ENCODE results near the gene LAMTOR4. TPM values are rescaled to one million over a fixed set of nuclear protein-coding genes. Genes with fewer than 3 reads are reported as not detected.
"Not testable (repeated sequence)": the region's sequence is repeated elsewhere in the genome, so short reads cannot be mapped to it uniquely, and the experiment has no call there.

LAMTOR4 gene
- total and polyA plus RNA-seq, 11 donors, result 64.6 to 160 (median 96.5) TPM

DNA sequence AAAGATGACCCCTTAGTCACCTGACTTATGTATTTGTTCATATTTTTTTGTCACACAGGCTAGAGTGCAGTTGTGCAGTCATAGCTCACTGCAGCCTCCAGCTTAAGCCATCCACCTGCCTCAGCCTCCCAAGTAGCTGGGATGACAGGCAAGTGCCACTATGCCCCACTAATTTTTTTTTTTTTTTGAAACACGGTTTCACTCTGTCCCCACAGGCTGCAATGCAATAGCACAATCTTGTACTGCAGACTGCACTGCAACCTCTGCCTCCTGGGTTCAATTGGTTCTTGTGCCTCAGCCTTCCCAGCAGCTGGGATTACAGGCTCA lies 20.1 kb upstream of the LAMTOR4 start:
- WGBS, 4 donors, result 70 to 93% (median 82%) methylated on average over 1 of the region's 1 CpG
- intact Hi-C loops (cut with DNase I), result loop anchor here in 8 of 10 donors (5.0 kb wide), 5 partner anchors 36 to 216 kb away; partner anchors contain the start of genes AZGP1 (in 1 of the 8) and COPS6 (in 1 of the 8)
- Histone ChIP-seq H3K36me3 (no peaks in the 10 kb centered on the region), H3K27ac (peak overlapping the region in 1 of 12 donors; percentile 98), H3K4me3 (peak overlapping the region in 1 of 12 donors; percentile 99), H3K27me3 (no peaks in the 10 kb centered on the region), H3K9me3 (no peaks in the 10 kb centered on the region), H3K4me1 (peaks cover 0 to 41% (median 18%) of the 10 kb centered on the region in 12 donors)
- ATAC-seq (no peak), DNase-seq (peak in 1 of 5 donors; percentile 6)
- TF ChIP-seq POLR2A (IDR thresholded peaks at IDR 0.05) (no peak), CTCF (IDR thresholded peaks at IDR 0.05) (no peak)

DNA sequence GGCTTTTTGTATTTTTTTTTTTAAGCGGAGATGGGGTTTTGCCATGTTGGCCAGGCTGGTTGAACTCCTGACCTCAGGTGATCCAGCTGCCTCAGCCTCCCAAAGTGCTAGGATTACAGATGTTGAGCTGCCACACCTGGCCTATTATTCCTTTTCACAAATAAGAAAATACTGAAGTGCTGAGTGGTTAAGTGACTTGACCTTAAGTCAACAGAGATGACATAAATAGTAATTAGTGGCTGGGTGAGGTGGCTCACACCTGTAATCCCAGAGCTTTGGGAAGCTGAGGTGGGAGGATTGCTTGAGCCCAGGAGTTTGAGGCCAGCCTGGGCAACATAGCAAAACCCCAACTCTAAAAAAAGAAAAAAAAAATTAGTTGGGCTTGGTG lies 18.5 kb upstream of the LAMTOR4 start:
- peaks cover 0 to 30% (median 18%) of the 10 kb centered on the region in 12 donors for H3K4me1 ChIP-seq
- WGBS, 4 donors, result 89 to 100% (median 95%) methylated on average over 1 of the region's 1 CpG
- not testable (repeated sequence) for DNase-seq, H3K4me3 ChIP-seq, ATAC-seq, H3K27me3 ChIP-seq, H3K36me3 ChIP-seq, H3K27ac ChIP-seq, H3K9me3 ChIP-seq
- intact Hi-C loops (cut with DNase I), result loop anchor here in 6 of 10 donors (5.0 to 10.0 kb wide), 6 partner anchors 82 to 225 kb away; partner anchors contain the start of genes PVRIG (in 5 of the 6) and PILRB (in 1 of the 6)

- TF ChIP-seq POLR2A (IDR thresholded peaks at IDR 0.05) (no peak), CTCF (IDR thresholded peaks at IDR 0.05) (peak; percentile 75 to 96 (median 86))
- Histone ChIP-seq H3K36me3 (no peaks in the 10 kb centered on the region), H3K4me3 (peak overlapping the region in 3 of 12 donors; percentile 12 to 30 (median 18)), H3K4me1 (peaks cover 0 to 25% (median 15%) of the 10 kb centered on the region in 12 donors), H3K9me3 (no peaks in the 10 kb centered on the region), H3K27ac (no peak overlapping the region), H3K27me3 (no peaks in the 10 kb centered on the region)
- WGBS, 4 donors, result 12 to 15% (median 14%) methylated on average over 24 of the region's 24 CpGs
- no peak for ATAC-seq
- intact Hi-C loops (cut with DNase I), result loop anchor here in 6 of 10 donors (5.0 to 10.0 kb wide), 6 partner anchors 81 to 224 kb away; partner anchors contain the start of genes PVRIG (in 5 of the 6) and PILRB (in 1 of the 6)
- peak; percentile 71 to 92 (median 76) for DNase-seq
Measured at GRCh38 chr7:100130608-100131453, 17.9 kb upstream of the LAMTOR4 start.

DNA sequence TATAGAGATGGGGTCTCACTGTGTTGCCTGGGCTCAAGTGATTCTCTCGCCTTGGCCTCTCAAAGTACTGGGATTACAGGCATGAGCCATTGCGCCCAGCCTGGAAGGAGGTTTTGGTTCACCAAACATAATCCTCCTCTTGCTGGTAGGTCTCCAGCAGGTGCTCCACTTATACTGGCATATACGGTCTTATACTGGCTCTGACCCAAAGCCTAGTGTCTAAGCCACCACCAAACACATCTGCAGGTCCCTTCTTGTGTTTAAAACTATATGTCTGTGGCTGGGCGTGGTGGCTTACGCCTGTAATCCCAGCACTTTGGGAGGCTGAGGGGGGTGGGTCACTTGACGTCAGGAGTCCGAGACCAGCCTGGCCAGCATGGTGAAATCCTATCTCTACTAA lies 16.6 kb upstream of the LAMTOR4 start:
- intact Hi-C loops (cut with DNase I), result loop anchor here in 9 of 10 donors (2.0 to 10.0 kb wide), 9 partner anchors 80 to 223 kb away; partner anchors contain the start of genes PVRIG (in 6 of the 9) and PILRB (in 1 of the 9)
- H3K4me3 ChIP-seq, result no peak overlapping the region

More for the DNA sequence above, 16.6 kb upstream of the LAMTOR4 start:
- Histone ChIP-seq H3K27ac (no peak overlapping the region), H3K9me3 (no peaks in the 10 kb centered on the region), H3K27me3 (no peaks in the 10 kb centered on the region), H3K4me1 (peaks cover 0 to 18% (median 8%) of the 10 kb centered on the region in 12 donors), H3K36me3 (no peaks in the 10 kb centered on the region)
- ATAC-seq, result no peak
- WGBS, 4 donors, result 51 to 75% (median 65%) methylated on average over 7 of the region's 7 CpGs
- TF ChIP-seq CTCF (IDR thresholded peaks at IDR 0.05) (no peak), POLR2A (IDR thresholded peaks at IDR 0.05) (no peak)
- no peak for DNase-seq

Data from heart left ventricle (tissue), 16 donors.